Head of caudate nucleus (tissue), 42 donors: Measurements from ENCODE around the gene PLCG2.

Experiments
- DNase-seq, 42 donors: peaks; one replicate each; pipeline versions ENCODE4 v3.0.0 to v3.0.0-alpha.2; 2020 to 2021; ENCODE audit warnings: mixed read lengths in 7 of 42
- intact Hi-C: fragments of 100-400 bp; cut with DNase I; formaldehyde crosslinking; loops from one replicate; pipeline ENCODE4 v1.15.0; 2022

The PLCG2 gene

DNA sequence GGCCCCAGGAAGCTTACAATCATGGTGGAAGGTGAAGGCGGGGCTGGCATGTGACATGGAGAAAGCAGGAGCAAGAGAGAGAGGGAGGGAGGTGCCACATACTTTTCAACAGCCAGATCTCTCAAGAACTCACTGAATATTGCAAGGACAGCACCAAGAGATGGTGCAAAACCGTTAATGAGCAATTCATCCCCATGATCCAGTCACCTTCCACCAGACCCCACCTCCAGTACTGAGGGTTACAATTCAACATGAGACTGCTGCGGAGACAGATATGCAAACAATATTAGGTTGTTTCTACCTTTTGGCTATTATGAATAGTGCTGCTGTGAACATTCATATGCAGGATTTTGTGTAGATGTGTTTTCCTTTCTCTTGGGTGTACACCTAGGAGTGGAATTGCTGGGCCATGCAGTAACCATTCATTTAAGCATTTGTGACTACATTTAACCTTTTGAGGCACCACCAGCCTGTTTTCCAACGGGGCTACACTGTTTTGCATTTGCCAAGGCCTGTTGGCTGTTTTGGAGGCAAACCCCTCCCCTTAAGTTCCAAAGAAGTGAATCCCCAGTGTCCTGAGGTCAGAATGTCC is 28.8 kb downstream of the PLCG2 start:
- DNase-seq: no peak
- intact Hi-C loops: no loop called here

DNA sequence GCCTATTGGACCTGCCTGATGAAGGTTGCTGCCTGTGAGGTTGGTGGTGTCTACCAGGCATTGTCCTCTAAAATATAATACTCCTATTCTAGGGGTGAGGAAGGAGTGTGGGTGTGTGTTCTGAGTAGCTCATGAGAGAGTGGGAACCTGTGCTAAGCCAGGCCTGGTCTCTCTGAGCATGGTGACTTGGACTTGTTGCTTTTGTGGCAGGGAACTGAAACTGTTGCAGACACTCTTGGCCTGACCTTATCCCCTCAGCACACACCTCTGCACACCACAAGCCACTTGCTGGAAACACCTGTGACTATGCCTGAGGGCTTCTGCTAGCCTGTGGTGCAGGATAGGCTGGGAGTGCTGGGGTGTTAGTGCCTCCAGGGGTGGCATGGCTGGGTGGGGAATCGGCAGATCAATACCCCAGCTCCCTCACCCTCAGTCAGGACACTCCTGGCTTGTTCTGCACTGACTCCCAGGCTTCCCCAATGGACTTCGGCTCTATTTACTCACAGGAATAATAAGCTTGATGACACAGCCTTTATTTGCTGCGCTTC is 29.9 kb downstream of the PLCG2 start:
- intact Hi-C loops: no loop called here
- no peak for DNase-seq

DNA sequence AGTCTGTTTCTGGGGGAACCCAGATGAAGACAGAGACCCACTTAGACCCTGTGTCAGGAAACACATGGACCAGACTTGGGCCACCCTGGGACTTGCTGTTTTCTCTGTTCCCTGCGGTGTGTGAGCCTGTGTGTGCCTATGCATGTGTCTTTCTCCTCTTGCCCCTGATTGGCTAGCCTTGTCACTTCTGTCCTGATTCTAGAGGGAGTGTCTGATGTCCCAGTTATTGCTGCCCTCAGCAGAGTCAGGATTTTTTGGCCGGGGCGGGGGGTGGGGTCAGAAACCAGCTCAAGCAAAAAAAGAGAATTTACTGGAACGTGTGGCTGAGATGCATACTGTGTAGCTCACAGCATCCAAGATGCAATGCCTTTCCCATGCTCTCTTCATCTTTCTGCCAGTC is 30.5 kb downstream of the PLCG2 start:
- intact Hi-C loops: no loop called here
- no peak for DNase-seq

DNA sequence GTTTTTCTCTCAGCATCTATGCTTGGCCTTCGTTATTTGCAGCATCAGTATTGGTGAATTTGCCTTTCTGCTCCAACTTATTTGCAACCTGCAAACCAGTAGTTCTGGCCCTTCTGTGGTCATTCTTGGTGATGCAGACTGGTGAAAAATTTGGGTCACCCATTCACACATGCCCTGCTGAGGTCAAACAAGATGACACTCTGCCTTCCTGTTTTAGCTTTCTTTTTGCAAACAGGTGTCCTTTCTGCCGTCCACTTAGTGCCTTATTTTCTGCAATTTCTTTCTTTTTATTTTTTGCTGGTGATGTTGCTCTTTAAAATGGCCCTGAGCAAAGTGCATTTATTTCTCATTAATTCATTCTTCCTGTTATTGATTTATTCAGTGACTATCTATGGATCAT is 31.3 kb downstream of the PLCG2 start:
- no peak for DNase-seq
- intact Hi-C loops: no loop called here

DNA sequence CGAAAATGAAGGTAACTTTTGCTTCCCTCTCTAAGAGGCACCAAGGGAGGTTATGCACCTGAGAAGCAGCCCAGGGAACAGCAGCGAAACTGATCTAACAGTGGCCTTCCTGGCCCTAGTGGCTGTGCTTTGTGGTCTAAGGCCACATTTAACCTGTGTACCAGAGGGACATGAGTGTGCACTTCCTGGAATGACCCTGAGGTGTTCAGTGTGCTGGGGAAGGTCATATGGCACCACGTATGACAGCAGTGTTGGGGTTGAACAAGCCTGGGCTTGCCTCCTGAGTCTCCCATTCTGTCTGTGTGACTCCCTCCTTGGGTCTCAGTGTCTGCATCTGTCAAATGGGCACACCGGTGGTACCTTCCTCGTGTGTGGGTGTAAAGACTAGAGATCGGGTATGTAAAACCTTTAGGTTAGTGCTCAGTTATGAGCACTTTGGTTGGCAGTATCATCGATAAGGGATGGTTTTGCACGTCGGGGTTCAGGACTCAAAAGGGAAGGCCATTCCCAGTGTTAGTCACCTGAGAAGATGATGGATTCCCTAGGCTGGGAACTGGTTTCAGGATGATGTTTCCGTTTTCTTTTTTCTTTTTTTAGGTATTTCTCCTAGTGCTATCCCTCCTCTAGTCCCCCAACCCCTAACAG is 31.9 kb downstream of the PLCG2 start:
- DNase-seq: no peak
- intact Hi-C loops: no loop called here

DNA sequence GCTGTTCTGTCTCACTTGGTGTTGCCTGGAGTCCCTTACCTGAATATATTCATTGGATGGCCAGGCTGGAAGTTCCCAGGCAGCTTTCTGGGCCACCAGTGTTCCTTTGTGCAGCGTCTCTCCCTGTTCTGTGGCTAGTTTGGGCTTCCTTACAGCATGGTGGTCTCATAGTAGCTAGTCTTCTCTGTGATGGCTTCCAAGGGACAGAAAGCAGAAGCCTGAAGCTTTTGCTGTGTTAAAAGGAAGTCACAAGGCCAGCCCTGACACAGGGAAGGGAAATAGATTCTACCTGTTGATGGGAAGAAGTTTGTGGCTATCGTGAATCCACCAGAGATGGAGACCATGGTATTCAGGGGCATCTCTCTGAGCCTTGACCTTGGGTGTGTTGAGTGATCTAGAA is 34.6 kb downstream of the PLCG2 start:
- DNase-seq: no peak
- intact Hi-C loops: no loop called here

DNA sequence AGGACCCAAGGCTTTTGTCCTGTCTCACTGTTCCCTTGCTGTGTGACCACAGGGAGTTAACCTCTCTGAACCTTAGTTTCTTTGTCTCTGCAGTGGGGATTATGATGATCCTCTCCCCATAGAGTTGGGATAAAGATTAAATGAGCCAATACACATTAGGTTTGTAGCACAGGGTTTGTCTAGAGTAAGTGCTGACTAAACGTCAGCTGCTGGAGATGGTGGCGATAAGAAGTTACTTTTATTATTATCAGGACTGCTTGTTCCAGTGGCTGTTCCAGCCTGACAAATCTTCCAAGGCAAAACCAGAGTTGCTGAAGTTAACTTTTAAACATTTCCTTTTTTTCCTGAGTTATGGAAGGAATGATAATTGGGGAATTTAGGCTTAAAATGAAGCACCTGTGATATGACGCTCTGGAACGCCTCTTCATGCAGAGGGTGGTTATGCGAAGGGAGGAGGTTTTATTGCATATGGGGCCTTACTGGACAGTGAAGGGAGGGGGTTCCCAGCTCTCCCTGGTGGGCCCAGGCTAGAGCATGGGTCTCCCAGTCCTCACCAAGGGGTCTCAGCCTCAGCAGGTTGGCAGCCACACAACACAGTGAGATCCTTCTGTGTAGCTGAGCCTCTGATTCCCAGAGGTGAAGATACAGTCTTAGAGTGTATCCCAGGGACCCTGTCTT is 35.8 kb downstream of the PLCG2 start:
- DNase-seq: no peak
- intact Hi-C loops: no loop called here

DNA sequence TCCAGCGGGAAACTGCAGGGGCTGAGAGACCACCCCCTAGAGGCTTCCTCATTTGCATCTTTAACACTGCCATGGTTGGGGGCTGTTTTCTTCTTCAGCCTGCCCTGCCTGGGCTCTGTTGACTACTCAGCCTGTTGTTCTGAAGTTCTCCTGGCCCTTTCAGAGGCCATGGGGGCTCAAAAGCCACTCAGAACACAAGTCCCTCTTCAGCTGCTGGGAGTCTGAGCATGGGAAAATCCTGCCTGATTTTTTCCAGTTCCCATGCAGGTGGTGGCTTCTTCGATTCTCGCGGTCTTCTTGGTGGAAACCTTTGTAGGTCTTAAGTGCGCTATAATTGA is 36.3 kb downstream of the PLCG2 start:
- intact Hi-C loops: no loop called here
- DNase-seq: no peak

DNA sequence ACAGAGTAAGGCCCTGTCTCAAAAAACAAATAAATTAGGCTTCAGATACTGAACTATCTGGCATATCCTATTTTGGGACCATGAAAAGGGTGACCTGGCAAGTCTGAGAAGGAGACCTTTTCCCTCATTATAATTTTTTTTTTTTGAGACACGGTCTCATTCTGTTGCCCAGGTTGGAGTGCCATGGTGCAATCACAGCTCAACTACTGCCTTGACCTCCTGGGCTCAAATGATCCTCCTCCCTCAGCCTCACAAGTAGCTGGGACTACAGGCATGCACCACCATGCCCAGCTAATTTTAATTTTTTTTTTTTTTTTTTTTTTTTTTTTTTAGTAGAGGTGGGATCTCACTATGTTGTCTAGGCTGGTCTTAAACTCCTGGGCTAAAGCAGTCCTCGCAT is 37.3 kb downstream of the PLCG2 start:
- intact Hi-C loops: no loop called here
- DNase-seq: no peak

DNA sequence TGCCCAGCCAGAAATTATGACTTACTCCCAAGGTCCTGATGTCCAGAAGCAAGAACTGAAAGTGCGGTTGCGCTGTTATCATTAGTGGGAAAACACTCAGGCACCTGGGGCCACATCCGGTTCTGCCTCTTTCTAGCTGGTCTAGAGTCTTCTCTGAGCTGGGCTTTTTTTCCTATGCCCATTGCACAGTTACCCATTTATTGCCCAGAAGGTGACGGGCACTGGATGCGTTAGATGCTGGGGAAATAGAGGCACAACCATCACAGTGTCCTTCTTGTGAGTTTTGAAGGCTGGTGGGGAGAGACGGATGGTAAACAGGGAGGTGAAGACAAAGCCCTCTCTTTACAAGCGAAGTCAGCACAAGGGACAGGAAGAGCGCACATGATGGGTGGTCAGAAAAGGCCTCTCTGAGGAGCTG is 37.7 kb downstream of the PLCG2 start:
- no peak for DNase-seq
- intact Hi-C loops: no loop called here

DNA sequence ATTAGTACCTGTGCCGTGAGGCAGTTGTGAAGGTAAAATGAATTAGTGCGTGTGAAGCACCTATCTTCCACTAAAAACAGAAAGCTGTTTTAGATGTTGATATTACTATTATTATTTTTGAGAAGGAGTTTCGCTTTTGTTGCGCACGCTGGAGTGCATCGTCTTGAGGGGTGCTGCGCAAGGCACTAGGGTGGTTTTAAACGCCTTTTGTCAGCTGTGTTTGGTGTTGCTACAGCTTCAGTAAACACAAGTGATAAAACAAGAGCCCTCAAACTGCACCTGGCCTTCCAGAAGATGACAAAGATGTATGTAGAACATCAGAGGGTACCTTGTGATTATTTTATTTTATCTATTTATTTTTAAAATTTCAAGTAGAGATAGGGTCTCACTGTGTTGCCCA is 38.2 kb downstream of the PLCG2 start:
- intact Hi-C loops: no loop called here
- no peak for DNase-seq

DNA sequence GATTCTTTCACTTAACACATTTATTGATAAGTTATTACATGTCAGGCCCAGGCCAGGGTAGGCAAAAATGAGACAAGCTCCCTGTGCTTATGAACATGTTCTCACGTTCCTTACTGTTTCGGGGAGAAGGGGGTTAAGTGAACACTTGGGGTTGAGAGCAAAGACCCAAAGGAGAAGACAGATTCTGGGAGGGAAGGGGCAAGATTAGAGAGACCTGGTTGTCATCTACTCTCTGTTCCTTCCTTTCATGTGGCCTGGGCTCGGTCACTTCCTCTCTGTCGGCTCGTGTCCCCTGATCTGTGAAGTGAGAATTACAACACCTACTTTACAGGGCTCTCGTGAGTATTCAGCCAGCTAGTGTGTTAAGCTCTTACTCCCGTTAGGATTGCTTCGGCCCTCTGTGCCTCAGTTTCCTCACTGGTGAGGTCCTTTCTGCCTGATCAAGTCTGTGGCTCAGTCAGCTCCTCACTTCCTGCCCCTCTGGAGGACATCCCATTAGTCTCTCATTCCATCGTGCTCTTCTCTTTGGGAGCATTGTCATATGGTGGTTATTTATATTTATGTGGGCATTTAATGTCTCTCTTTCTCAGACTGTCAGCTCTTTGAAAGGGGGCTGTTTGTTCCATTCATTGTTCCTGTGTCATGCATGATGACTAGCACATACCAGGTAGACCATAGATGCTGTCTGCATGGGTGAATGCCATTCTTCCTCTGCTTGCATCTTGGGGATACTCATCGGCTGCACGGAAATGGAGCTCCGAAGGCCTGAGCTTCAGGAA is 38.9 kb downstream of the PLCG2 start:
- intact Hi-C loops: no loop called here
- peak in 1 of 42 donors; percentile 32 for DNase-seq

DNA sequence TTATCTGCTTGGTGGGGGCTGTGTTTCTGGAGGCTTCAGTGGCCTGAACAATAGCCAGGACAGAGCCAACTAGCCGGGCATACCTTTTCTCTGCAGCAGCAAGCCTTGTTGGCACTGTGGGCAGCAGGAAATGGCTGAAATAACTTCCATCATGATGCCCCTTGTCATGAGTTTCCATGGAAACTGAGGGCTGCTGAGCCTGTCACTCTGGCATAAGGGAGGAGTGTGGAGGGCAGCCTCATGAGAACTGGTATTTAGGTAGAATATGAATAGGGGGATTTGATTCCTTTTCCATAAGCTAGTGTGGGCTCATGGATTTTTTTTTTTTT is 39.4 kb downstream of the PLCG2 start:
- DNase-seq: no peak
- intact Hi-C loops: no loop called here

DNA sequence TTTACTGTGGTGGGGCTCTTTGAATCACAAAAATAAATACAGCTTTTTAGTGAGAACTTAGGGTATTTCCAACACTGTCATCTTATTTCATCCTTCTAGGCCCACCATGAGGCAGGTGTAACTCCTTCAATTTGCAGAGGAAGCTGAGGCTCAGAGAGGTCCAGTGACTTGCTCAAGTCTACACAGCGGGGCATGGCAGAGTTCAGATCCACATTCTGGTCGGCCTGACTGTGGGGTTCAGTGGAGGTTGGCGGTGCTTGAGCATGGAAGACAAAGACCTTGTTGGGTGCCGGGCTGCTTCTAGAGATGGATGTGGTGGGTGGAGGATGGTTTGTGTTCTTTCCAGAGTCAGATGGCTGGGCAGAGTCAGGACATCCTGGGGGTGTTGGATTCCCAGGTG is 39.8 kb downstream of the PLCG2 start:
- DNase-seq: no peak
- intact Hi-C loops: no loop called here

DNA sequence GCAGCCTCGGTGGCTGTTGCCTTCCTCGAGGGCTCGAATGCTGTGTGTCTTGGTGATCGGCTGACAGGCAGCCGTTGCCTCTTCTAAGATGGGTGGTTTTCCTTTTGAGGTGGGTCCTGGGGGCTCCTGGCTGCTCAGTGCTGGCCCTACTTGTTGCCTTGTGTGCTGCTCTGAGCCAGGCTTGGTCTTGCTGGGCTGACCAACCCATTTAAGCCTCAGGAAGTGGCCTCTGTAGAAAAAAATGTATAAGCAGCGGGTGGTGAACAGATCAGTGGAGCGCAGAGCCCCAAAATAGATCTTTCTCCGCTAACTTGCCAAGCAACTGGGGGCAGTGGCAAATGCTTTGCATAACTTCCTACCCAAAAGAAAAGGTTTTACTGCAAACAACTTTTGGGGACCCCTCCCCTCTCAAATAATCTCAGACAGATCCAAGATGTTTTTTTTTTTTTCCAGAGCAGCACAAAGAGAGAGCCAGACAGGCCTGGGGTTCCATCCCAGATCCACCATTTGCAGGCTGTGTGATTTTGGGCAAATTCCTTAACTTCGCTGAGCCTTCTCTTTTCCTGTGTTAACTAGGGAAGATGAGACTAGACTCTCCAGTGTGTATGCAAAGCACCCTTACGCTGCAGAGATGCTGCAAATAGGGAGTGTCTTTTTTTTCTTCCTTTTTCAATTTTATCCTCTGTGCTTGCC is 42.5 kb downstream of the PLCG2 start:
- intact Hi-C loops: no loop called here
- no peak for DNase-seq

DNA sequence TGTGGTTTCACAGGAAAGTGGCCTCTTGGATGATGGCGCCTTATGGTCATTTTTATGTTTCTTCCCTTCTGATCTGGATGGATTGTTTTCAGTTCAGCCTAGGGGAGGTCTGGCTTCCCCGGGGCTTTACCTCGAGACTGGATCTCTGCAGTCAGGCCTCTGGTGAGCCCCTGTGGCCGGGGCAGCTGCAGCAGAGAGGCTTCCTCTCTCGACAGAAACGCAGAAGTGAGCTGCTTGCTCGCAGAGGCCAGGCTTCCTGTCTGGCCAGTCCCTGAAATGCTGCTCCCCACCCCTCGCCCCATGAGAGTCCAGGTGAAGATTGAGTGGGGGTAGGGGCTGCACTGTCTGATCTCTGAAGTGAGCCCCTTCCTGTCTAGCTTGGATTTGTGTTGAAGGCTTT is 44.0 kb downstream of the PLCG2 start:
- peak in 32 of 42 donors; percentile 9 to 68 (median 34) for DNase-seq
- intact Hi-C loops: no loop called here

DNA sequence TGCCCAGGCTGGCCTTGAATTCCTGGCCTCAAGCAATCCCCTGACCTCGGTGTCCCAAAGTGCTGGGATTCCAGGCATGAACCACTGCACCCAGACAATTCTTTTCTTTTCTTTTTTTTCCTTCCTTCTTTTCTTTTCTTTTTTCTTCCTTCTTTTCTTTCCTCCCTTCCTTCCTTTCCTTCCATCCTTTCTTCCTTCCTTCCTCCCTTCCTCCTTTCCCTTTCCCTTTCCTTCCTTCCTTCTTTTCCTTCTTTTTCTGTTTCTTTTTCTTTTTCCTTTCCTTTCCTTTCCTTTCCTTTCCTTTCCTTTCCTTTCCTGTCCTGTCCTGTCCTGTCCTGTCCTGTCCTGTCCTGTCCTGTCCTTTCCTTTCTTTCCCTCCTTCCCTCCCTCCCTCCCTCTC is 44.6 kb downstream of the PLCG2 start:
- intact Hi-C loops: no loop called here

DNA sequence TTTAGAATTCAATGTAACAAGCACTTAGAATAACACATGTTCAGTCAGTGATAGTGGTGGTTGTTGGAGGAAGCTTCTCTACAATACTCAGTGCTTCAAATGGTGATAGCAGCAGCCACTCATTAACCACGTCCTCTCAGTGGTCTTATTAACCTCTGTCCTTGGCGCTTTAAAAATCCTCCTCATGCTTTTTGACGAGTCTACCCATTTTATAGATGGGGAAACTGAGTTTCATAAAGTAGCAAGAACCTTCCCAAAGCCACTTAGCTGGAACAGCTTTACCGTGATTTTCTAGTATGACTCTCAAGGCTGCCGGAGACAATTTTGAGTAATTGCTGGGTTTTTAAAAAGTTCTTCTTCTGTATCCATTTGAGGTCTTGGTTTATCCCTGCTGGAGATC is 47.4 kb downstream of the PLCG2 start:
- DNase-seq: no peak
- intact Hi-C loops: no loop called here

More for the DNA sequence above, 44.6 kb downstream of the PLCG2 start:
- no peak for DNase-seq

DNA sequence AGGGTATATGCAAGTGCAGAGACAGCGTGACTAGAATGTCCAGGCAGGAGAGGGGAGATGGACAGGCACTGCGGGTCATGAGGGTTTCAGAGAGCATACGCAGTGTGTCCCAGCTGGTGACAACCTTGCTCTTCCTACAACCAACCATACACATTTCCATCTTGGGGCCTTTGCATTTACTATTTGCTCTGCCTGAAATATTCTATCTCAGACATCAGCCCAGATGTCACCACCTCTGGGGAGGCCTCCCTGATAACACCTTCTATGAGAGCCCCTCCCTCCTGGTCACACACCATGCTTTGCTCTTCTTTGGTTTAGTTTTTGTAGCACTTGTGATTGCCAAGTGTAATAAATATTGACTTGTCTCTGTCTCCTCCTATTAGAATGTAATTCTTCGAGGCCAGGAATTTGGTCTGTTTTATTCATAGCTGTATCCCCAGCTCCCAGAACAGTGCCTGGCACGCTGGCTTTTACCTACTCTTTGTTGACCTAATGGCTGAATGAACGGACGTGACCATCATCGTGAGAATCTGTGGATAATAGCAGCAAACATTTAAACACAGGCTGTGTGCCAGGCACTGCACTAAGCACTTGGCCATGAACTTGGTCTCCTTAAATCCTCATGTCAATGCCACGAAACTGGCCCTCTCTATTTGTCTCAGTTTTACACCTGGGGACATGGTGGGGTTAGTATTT is 51.9 kb downstream of the PLCG2 start:
- no peak for DNase-seq

More for the DNA sequence above, 51.9 kb downstream of the PLCG2 start:
- intact Hi-C loops: no loop called here
